Lower leg skin (tissue), 3 donors: Measurements from ENCODE around the gene G2E3.
"Not testable (repeated sequence)": the region's sequence is repeated elsewhere in the genome, so short reads cannot be mapped to it uniquely, and the experiment has no call there.

Experiments
- CTCF ChIP-seq, 3 donors: fragments of 450-650 bp; IDR thresholded peaks; one replicate each; pipeline ENCODE4 v1.5.1; 2016; ENCODE audit warnings: antibody characterized with exemption in 3 of 3, mild to moderate bottlenecking in 3 of 3, moderate library complexity in 2 of 3
- POLR2A ChIP-seq, 2 donors: fragments of 450-650 bp; IDR thresholded peaks; one replicate each; pipeline ENCODE4 v1.6.1; 2016 to 2017; ENCODE audit warnings: antibody characterized with exemption in 2 of 2, mild to moderate bottlenecking in 1 of 2, moderate library complexity in 1 of 2

- TF ChIP-seq POLR2A, CTCF (IDR thresholded peaks at IDR 0.05): not testable (repeated sequence)
Measured at GRCh38 chr14:30604696-30605095, 45.7 kb downstream of the G2E3 start.
